DND-41 (cell line): ENCODE measurements around the gene CREBL2.

ENCODE experiments used
- EZH2 ChIP-seq: IDR thresholded peaks from 3 replicates; pipeline ENCODE4 v1.6.1; 2012; ENCODE audit warnings: borderline replicate concordance, low read depth, mild to moderate bottlenecking, moderate library complexity, low read length, inconsistent platforms; ENCODE audit not compliant: severe bottlenecking
- TF ChIP-seq, protein P1 (sequence below): IDR thresholded peaks from 2 replicates; pipeline ENCODE4 v1.5.1; 2012; ENCODE audit warnings: borderline replicate concordance, low read length, moderate library complexity, mild to moderate bottlenecking; ENCODE audit not compliant: poor library complexity, severe bottlenecking; ENCODE audit errors: extremely low read depth

DNA sequence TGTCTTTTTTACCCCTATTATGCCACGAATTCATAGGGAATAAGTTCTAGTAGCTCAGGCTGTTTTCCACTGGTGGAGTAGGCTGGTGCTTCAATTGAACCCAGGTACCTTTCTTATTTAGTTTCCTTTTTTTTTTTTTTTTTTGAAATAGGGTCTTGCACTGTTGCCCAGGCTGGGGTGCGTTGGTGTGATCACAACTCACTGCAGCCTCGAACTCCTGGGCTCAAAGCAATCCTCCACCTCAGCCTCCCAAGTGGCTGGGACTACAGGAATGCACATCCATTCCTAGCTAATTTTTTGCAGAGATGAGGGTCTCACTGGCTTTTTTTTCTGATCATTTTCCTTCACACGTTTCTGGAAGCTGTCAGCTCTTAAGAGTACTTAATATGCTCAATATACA is 2.7 kb downstream of the CREBL2 start:
- TF ChIP-seq, protein P1, sequence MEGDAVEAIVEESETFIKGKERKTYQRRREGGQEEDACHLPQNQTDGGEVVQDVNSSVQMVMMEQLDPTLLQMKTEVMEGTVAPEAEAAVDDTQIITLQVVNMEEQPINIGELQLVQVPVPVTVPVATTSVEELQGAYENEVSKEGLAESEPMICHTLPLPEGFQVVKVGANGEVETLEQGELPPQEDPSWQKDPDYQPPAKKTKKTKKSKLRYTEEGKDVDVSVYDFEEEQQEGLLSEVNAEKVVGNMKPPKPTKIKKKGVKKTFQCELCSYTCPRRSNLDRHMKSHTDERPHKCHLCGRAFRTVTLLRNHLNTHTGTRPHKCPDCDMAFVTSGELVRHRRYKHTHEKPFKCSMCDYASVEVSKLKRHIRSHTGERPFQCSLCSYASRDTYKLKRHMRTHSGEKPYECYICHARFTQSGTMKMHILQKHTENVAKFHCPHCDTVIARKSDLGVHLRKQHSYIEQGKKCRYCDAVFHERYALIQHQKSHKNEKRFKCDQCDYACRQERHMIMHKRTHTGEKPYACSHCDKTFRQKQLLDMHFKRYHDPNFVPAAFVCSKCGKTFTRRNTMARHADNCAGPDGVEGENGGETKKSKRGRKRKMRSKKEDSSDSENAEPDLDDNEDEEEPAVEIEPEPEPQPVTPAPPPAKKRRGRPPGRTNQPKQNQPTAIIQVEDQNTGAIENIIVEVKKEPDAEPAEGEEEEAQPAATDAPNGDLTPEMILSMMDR = no peak
- no peak for TF ChIP-seq EZH2
